ENCODE measurements around the gene SLC39A11.
"Not testable (repeated sequence)": the region's sequence is repeated elsewhere in the genome, so short reads cannot be mapped to it uniquely, and the experiment has no call there.

Gene SLC39A11

GRCh38 chr17:72999474-72999873 is 93.0 kb downstream of the SLC39A11 start:
- not testable (repeated sequence) for DNase-seq

DNA sequence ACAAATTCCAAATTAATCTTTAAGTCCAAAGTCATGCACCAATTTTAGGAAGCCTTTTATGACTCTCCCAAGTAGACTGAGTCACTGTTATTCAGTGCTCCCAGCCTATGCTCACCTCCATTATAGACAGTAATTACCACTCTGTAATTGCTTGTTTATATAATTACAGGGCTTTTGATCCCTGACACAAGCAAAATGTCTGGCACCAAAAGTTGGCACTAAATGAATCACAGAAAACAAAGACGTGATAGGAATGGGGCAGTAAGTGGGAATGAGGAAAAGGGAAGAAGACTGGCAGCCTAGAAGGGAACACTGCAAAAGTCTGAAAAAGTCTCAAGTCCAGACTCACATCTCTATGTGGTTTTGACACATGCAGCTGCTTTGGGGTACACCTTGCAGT is 94.1 kb downstream of the SLC39A11 start:
- no peak for DNase-seq

DNA sequence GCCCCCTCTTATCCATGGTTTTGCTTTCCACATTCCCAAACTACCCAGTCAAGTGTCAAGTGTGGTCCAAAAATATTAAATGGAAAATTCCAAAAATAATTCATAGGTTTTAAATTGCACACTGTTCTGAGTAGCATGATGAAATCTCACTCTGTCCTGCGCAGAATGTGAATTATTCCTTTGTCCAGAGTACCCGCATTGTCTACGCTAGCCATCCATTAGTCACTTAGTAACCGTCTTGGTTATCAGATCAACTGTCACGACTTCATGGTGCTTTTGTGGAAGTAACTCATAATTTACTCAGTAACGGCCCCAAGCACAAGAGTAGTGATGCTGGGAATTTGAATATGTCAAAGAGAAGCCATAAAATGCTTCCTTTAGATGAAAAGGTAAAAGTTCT is 94.9 kb downstream of the SLC39A11 start:
- DNase-seq: no peak

GRCh38 chr17:72996791-72997190 is 95.7 kb downstream of the SLC39A11 start:
- no peak for DNase-seq

DNA sequence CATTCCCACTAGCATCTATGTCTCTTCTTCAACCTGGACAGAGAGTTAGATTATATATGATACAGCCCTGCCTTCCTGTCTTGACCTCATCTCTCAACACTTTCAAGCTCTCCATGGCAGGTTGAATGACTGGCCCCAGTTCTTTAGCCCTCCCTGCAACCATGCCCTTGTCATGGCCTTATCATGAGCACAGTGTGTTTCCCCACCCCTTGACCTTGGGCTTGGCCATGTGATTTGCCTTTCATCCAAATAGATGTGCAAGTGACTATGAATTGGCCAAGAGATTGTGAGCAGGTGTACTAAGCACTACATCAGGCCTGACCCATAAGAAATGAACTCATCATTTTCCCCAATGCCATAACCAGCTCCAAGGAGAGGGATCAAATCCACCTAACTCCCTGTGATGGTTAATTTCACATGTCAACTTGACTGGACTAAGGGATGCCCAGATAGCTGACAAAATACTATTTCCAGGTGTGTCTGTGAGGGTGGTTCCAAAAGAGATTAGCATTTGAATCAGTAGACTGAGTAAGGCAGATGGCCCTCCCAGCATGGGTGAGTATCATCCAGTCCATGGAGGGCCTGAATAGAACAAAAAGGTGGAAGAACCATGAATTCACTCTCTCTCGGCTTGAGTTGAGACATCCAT is 97.4 kb downstream of the SLC39A11 start:
- DNase-seq: no peak

- not testable (repeated sequence) for DNase-seq
Measured at GRCh38 chr17:72992783-72993467, 99.6 kb downstream of the SLC39A11 start.

DNA sequence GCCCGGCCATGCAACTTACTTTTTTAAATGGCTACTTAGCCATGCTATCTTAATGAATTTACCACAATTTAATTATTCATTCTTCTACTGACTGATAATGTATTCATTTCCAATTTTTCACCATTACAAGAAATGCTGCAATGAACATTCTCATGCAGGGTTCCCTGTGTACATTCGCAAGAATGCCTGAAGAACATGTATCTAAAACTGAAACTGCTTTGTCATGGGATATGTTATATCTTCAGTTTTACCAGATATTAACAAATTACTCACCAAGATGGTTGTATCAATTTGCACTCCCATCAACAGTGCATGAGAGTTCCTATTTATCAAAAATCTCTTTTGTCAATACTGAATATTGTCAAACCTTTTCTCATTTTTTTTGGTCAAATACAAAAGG is 100.8 kb downstream of the SLC39A11 start:
- DNase-seq: no peak

- DNase-seq: no peak
Measured at GRCh38 chr17:72989074-72989610, 103.3 kb downstream of the SLC39A11 start.

- DNase-seq: no peak
Measured at GRCh38 chr17:72988451-72988850, 104.0 kb downstream of the SLC39A11 start.

DNA sequence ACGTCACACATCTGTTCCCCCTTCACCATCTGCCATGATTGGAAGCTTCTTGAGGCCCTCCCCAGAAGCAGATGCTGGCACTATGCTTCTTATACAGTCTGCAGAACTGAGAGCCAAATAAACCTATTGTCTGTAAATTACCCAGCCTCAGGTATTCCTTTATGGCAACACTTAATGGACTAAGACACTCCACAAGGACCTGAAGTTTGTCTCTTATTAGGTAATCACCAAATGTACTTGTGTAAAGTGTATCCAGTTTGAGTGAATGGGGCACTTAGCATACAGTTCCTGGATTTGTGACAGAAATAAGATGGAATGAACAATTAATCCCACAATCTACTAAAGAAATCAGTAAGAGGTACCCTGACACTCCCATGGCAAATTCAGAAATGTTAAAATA is 105.3 kb downstream of the SLC39A11 start:
- no peak for DNase-seq

- DNase-seq: peak; percentile 72 to 79
Measured at GRCh38 chr17:72985882-72986720, 106.4 kb downstream of the SLC39A11 start.

DNA sequence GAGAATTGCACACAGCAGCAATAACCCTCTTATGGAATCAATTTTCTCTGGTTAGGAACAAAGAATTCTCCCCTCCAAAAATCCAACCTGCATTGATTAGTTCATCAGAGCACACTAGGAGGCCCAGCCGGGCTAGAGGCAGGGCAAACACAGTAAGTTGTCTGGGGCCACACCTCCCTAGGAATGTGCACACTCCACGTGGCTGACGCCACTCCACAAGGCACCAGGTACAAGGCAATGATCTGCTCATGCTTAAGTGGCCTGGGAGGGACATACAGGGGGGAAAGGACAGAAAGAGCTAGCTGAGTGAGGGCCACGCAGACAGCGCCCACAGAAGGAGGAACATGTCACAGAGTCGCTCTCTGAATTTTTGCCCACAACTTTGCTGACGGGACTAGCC is 107.6 kb downstream of the SLC39A11 start:
- DNase-seq: no peak

DNA sequence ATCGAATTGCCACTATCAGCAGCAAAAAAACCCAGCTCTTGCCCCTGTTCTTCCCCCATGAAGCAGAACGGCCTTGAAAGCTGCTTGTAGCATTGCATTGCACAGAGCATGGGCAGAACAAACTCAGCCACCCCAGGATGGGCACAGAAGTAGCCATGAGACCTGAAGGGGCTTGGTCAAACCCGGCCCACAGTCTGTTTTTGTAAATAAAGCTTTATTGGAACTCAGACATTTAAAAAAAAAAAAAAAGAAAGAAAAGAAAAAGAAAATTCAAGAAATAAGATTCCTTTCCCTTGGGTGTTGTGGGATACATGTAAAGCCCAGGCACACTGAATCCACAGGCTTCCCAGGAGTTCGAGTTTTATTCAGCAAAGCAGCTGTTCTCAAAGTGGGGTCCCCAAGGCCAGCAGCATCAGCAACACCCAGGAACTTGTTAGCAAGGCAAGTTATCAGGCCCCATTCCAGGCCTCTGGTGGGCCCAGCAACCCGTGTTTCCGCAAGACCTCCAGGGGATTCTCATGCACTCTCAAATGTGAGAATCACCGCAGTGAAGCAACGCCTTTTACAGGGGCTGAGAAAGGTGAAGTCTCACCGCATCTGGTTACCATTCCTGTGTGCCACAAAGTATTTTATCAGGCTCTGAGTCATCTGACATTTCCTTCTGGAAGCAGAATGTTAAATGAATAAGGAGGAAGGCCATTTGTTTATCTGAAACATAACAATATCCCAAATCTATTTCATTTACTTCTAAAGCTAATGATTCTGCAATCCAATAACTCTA is 108.2 kb downstream of the SLC39A11 start:
- no peak for DNase-seq

- DNase-seq: no peak
Measured at GRCh38 chr17:72982680-72983079, 109.8 kb downstream of the SLC39A11 start.

DNA sequence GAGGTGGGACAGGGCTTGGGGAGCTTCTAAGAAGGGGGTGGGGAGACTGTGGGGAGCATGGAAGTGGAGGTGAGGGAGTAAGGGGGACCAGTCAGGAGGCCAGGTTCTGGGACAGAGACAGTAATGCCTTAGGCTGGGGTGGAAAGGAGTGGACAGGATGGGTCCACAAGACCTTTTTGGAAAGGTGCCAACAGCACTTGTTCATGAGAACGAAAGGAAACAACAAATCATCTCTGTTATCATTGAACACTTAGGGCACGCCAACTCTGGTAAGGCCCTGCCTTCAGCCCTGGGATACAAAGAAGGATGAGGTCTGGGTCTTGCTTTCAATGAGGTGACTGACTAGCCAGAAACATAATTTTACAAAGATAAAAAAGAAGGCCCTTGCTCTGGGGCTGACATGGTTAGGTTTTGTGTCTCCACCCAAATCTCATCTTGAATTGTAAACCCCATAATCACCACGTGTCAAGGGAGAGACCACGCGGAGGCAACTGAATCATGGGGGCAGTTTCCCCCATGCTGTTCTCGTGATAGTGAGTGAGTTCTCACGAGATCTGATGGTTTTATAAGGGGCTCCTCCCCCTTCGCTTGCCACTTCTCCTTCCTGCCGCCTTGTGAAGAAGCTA is 113.8 kb downstream of the SLC39A11 start:
- peak; percentile 27 to 34 for DNase-seq

GRCh38 chr17:72977771-72978417 is 114.6 kb downstream of the SLC39A11 start:
- DNase-seq: peak; percentile 52 to 66

DNA sequence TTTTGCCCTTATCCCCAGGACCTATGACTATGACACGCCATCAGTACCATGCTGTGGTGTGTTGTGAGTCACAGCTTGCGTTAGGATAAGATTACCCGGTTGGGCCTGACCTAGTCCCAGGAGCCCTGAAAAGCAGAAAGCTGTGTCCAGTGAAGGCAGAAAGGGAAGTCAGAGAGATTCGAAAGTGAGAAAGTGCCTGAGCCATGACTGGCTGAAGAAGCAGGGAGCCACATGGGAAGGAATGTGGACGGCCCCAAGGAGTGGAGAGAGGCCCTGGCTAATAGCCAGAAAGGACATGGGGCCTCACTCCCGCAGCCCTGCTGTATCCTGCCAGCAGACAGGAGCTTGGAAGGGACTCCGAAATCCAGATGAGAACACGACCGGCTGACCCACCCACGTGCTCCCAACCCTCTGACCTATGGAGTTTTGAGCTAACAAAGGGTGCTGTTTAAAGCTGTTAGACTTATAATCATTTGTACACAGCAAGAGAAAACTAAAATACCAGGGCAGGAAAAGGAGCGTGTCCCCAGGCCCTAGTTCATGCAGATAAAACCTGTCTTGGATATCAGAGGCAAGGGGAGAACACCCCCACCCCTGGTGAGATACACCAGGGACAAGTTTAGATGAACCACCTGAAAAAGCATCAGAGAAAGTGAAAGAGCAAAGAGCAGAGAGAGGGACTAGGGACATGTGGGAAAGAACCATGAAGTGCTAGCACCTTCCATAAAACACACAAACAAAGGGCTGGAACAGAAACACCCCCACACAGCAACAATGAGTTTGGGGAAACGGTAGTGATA is 115.3 kb downstream of the SLC39A11 start:
- peak; percentile 34 to 52 for DNase-seq

- no peak for DNase-seq
Measured at GRCh38 chr17:72975509-72975908, 117.0 kb downstream of the SLC39A11 start.

GRCh38 chr17:72974605-72975232 is 117.8 kb downstream of the SLC39A11 start:
- DNase-seq: no peak

GRCh38 chr17:72972263-72972951 is 120.1 kb downstream of the SLC39A11 start:
- DNase-seq: peak in 1 of 2 experiments; percentile 28
